ENCODE measurements around the gene ACTL8.

Gene ACTL8

DNA sequence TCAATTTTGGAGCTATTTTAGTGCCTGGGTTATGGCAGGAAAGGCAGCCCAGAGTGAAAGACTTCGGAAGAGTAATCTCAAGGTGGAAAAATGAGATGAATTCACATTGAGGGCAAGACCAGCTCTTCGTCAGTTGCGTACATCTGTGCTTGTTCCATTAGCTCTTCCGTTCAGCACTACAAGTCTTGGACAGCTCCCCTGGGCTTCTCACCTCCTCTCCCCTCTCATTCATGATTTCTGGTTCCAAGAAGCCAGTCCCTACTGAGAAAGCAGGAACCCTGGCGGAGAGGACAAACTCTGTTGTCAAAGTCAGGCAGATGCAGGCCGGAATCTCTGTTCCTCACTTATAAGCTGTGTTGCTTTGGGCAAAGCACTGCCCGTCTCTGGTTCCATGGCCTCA, 76.5 kb downstream of the ACTL8 start:
- H3K4me3 ChIP-seq (ENCODE audit: low read depth, low read length) = no peak overlapping the region
- peak; percentile 58 for DNase-seq (ENCODE audit: low read depth)
- TF ChIP-seq, protein P1, sequence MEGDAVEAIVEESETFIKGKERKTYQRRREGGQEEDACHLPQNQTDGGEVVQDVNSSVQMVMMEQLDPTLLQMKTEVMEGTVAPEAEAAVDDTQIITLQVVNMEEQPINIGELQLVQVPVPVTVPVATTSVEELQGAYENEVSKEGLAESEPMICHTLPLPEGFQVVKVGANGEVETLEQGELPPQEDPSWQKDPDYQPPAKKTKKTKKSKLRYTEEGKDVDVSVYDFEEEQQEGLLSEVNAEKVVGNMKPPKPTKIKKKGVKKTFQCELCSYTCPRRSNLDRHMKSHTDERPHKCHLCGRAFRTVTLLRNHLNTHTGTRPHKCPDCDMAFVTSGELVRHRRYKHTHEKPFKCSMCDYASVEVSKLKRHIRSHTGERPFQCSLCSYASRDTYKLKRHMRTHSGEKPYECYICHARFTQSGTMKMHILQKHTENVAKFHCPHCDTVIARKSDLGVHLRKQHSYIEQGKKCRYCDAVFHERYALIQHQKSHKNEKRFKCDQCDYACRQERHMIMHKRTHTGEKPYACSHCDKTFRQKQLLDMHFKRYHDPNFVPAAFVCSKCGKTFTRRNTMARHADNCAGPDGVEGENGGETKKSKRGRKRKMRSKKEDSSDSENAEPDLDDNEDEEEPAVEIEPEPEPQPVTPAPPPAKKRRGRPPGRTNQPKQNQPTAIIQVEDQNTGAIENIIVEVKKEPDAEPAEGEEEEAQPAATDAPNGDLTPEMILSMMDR (IDR thresholded peaks at IDR 0.05; ENCODE audit: low read depth, low read length) = no peak
- TF ChIP-seq, protein P2, sequence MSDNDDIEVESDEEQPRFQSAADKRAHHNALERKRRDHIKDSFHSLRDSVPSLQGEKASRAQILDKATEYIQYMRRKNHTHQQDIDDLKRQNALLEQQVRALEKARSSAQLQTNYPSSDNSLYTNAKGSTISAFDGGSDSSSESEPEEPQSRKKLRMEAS (IDR thresholded peaks at IDR 0.05; ENCODE audit: low read depth, low read length) = no peak
- TF ChIP-seq POLR2A (IDR thresholded peaks at IDR 0.05; ENCODE audit: extremely low read depth, insufficient read length) = no peak
- TF ChIP-seq MYC (IDR thresholded peaks at IDR 0.05; ENCODE audit: low read depth, low read length) = no peak

DNA sequence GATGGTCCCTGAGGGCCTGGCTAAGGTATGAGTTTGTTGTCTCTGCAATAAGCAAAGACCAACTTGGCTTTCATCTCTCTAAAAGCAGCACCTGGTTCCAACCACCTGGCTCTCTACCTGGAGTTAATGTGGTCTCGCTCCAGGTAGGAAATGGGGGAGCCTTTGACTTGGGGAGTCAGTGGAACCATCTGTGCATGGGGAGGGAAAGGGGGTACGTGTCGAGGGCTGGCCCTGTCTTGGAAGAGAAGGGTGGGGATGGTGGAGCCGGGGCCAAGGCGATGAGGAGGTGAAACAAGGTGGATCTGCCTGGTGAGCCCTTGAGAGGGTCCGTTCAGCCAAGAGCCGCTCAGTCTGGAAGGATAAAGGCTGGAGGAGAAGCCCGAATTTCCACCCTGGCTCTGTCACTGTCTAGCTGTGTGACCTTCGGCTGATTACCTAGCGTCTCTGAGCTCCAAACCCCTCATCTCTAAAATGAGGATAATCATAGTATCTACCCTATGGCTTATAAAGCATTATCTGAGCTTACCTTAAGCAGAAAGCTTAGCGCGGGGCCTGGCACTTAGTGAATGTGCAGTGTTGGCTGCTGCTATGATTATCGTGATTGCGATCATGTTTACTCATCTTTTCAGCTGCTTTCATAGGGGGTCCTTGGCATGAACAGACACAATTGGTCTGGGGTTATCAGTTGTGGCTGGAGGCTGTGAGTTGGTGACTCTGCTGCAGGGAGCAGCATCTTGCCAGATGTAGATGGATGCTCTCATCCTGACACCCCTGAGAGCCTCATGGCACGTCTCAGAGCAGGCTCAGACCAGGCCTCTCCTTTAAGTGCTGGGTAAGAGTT, 78.7 kb downstream of the ACTL8 start:
- DNase-seq (ENCODE audit: low read depth) = no peak
- TF ChIP-seq MYC (IDR thresholded peaks at IDR 0.05; ENCODE audit: low read depth, low read length) = no peak
- TF ChIP-seq, protein P2 (IDR thresholded peaks at IDR 0.05; ENCODE audit: low read depth, low read length) = no peak
- TF ChIP-seq POLR2A (IDR thresholded peaks at IDR 0.05; ENCODE audit: extremely low read depth, insufficient read length) = no peak
- TF ChIP-seq, protein P1 (IDR thresholded peaks at IDR 0.05; ENCODE audit: low read depth, low read length) = no peak
- no peak overlapping the region for H3K4me3 ChIP-seq (ENCODE audit: low read depth, low read length)

DNA sequence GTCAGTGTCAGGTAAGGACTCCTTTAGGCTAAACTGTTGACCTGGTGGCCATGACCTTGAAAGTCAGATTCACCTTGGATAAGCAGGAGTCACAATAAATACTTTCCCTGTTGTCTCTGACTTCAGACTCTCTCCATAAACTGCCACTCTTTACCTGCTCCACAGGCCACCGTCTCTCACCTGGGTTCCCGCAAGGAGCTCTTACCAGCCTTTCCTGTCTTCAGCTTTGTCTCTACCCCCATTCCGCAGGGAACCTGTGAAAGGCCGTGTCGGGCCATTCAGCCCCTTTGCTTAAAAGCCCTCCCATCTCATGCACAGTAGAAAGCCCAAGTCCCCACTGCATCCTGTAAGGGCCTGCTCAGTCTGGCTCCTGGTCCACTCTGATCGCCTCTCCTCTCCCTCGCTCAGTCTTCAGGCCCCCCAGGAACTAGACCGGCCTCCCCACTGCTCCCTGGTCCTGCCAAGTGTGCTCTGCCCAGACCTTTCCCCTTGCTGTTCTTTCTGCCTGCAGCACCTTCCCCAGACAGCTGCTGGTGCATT, 79.5 kb downstream of the ACTL8 start:
- no peak for DNase-seq (ENCODE audit: low read depth)
- TF ChIP-seq, protein P1 (IDR thresholded peaks at IDR 0.05; ENCODE audit: low read depth, low read length) = no peak
- no peak for TF ChIP-seq POLR2A (IDR thresholded peaks at IDR 0.05; ENCODE audit: extremely low read depth, insufficient read length)
- no peak for TF ChIP-seq MYC (IDR thresholded peaks at IDR 0.05; ENCODE audit: low read depth, low read length)
- TF ChIP-seq, protein P2 (IDR thresholded peaks at IDR 0.05; ENCODE audit: low read depth, low read length) = no peak
- no peak overlapping the region for H3K4me3 ChIP-seq (ENCODE audit: low read depth, low read length)

DNA sequence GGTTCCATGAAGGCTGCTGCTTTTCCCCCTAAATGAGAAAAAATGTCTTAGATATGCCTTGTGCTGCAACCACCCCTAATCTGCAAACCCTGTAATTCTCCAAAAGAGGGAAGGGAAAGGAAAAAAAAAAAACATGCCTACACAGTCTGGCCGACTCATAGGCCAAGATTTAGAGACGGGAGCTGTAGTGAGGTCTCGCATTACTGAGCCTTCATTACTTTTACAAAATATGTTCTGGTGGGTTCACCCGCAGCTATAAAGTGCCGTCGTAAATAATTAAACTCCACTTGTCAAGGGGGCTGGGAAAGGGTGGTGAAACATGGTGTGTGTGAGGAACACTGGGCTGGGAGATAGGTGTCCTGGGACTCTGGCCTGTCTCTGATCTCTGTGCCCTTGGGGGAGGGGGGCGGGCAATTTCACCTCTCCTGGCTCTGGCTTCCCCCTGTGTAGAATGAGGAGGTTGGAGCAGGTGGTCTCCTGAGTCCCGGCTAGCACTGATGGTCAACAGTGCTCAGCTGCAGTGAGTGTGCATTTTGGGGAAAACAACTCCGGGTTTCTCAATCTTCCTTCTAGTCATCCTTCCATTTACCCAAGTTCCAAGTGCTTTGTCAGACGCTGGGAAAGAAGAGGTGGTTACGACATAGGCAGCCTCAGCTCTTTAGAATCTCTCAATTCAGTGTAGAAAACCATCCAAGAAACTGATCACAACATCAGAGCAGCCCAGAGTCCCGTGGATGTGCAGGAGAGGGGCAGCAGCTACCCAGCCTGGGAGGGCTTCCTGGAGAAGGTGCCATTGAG, 82.3 kb downstream of the ACTL8 start:
- TF ChIP-seq POLR2A (IDR thresholded peaks at IDR 0.05; ENCODE audit: extremely low read depth, insufficient read length) (no peak), MYC (IDR thresholded peaks at IDR 0.05; ENCODE audit: low read depth, low read length) (no peak)
- TF ChIP-seq, protein P1 (IDR thresholded peaks at IDR 0.05; ENCODE audit: low read depth, low read length) = no peak
- TF ChIP-seq, protein P2 (IDR thresholded peaks at IDR 0.05; ENCODE audit: low read depth, low read length) = no peak
- no peak for DNase-seq (ENCODE audit: low read depth)
- H3K4me3 ChIP-seq (ENCODE audit: low read depth, low read length) = no peak overlapping the region

DNA sequence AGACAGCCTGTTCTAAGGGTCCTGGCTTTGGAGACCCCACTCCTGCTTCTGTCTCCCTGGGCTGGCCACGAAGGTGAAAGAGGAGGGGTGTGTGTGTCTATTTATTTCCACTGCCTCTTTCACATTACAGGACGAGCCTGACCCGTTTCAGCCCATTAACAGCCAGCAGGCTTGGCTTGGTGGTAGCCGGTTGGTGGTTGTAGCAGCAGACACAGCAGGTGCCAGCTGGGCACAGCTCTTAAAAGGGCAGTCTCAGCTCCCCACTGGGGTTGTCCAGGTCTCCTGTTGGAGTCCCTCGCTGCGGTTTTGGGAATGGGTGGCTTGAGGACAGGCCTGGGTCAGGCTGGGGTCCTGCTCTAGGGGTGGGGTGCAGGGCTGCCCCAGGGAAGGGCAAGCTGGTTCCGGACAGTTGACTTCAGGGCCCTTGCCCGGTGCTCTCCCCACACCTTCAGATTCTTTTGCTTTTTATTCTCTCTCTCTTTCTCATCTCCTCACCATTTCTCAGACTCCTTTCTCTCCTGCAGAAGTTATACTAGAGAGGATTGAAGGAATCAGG, 84.6 kb downstream of the ACTL8 start:
- H3K4me3 ChIP-seq (ENCODE audit: low read depth, low read length) = no peak overlapping the region
- no peak for DNase-seq (ENCODE audit: low read depth)
- TF ChIP-seq, protein P2 (IDR thresholded peaks at IDR 0.05; ENCODE audit: low read depth, low read length) = no peak
- TF ChIP-seq, protein P1 (IDR thresholded peaks at IDR 0.05; ENCODE audit: low read depth, low read length) = no peak
- TF ChIP-seq MYC (IDR thresholded peaks at IDR 0.05; ENCODE audit: low read depth, low read length) (no peak), POLR2A (IDR thresholded peaks at IDR 0.05; ENCODE audit: extremely low read depth, insufficient read length) (no peak)
